ENCODE data around the gene C1orf94.

GRCh38 chr1:34188418-34188817 lies 11.7 kb downstream of the C1orf94 start:
- TF ChIP-seq POLR2AphosphoS5 (IDR thresholded peaks at IDR 0.05; ENCODE audit: low read depth) (no peak), CTCF (IDR thresholded peaks at IDR 0.05; ENCODE audit: insufficient read depth, low read length) (no peak), GABPA (IDR thresholded peaks at IDR 0.05; ENCODE audit: low read depth) (no peak), REST (IDR thresholded peaks at IDR 0.05; ENCODE audit: insufficient replicate concordance, low read depth) (no peak)

Measured in HL-60 (cell line).